Activated CD8-positive, alpha-beta memory T cell treated with anti-CD3 and anti-CD28 coated beads, Interleukin-2, amount 10 ng/mL, durations not matched to agents 7 days and 5 days (primary cell): ENCODE results near the gene UHMK1. TPM values are rescaled to one million over a fixed set of nuclear protein-coding genes. Genes with fewer than 3 reads are reported as not detected.
A peak's percentile ranks its signal among the peaks of the same experiment; 100 is the strongest.
"Not testable (repeated sequence)": the region's sequence is repeated elsewhere in the genome, so short reads cannot be mapped to it uniquely, and the experiment has no call there.

Source experiments
- ATAC-seq: fragments of 150-1000 bp; cut with Tn5 transposase; one replicate; pipeline ENCODE4 v1.10.0; 2021; ENCODE audit warnings: moderate library complexity
- CTCF ChIA-PET: fragments of 350-600 bp; sonication (Branson Sonifier 250); formaldehyde crosslinking; loops from one replicate; lab custom pipeline; 2021; ENCODE audit warnings: antibody characterized with exemption; lab: Charles Lee
- DNase-seq: peaks from one replicate; pipeline ENCODE4 v3.0.0-alpha.2; 2020
- H3K27ac Mint-ChIP-seq: one replicate; pipeline ENCODE4 v1.8.0; 2021; ENCODE audit warnings: mild to moderate bottlenecking, mixed read lengths
- H3K27me3 Mint-ChIP-seq: one replicate; pipeline ENCODE4 v1.8.0; 2021; ENCODE audit warnings: mixed read lengths
- H3K36me3 Mint-ChIP-seq: one replicate; pipeline ENCODE4 v1.8.0; 2021; ENCODE audit warnings: mild to moderate bottlenecking, mixed read lengths
- H3K4me1 Mint-ChIP-seq: one replicate; pipeline ENCODE4 v1.8.0; 2021; ENCODE audit warnings: mixed read lengths
- H3K4me3 Mint-ChIP-seq: one replicate; pipeline ENCODE4 v1.8.0; 2021; ENCODE audit warnings: mild to moderate bottlenecking, moderate library complexity, mixed read lengths
- H3K9me3 Mint-ChIP-seq: one replicate; pipeline ENCODE4 v1.8.0; 2022; ENCODE audit warnings: low read depth, mixed read lengths
- total RNA-seq, 2 experiments: library from RNA; stranded (reverse); gene quantifications; one replicate each; pipeline ENCODE4 v1.2.3, GENCODE V29; 2021

Gene UHMK1
- total RNA-seq, 2 experiments from 2014 or later: 51.5 to 62.0 TPM

- Mint-ChIP-seq H3K4me3 (no peak overlapping the region), H3K27ac (no peak overlapping the region), H3K9me3 (no peaks in the 10 kb centered on the region), H3K36me3 (no peaks in the 10 kb centered on the region), H3K4me1 (no peaks in the 10 kb centered on the region), H3K27me3 (peaks cover 42% of the 10 kb centered on the region)
- CTCF ChIA-PET: no interaction called here
- DNase-seq: no peak
- ATAC-seq: no peak
Measured at GRCh38 chr1:162487241-162487640, 10.4 kb upstream of the UHMK1 start.

GRCh38 chr1:162488219-162488618 lies 9.4 kb upstream of the UHMK1 start:
- no peaks in the 10 kb centered on the region for H3K4me1 Mint-ChIP-seq
- H3K36me3 Mint-ChIP-seq: no peaks in the 10 kb centered on the region
- no peak overlapping the region for H3K27ac Mint-ChIP-seq
- peaks cover 43% of the 10 kb centered on the region for H3K27me3 Mint-ChIP-seq
- DNase-seq (no peak), ATAC-seq (no peak)
- no peaks in the 10 kb centered on the region for H3K9me3 Mint-ChIP-seq
- H3K4me3 Mint-ChIP-seq: no peak overlapping the region
- CTCF ChIA-PET: interaction anchor here (1.0 kb wide), 1 partner anchor 10 kb away, joined by 3 read pairs; no protein-coding TSS in a partner anchor

GRCh38 chr1:162495531-162496233 lies 1.9 kb upstream of the UHMK1 start:
- H3K9me3 Mint-ChIP-seq, H3K4me3 Mint-ChIP-seq, ATAC-seq, H3K27ac Mint-ChIP-seq, CTCF ChIA-PET, DNase-seq: not testable (repeated sequence)
- H3K4me1 Mint-ChIP-seq: peaks cover 30% of the 10 kb centered on the region
- peaks cover 12% of the 10 kb centered on the region for H3K27me3 Mint-ChIP-seq
- peaks cover 12% of the 10 kb centered on the region for H3K36me3 Mint-ChIP-seq

- CTCF ChIA-PET: no interaction called here
- DNase-seq (no peak), ATAC-seq (no peak)
- peaks cover 2% of the 10 kb centered on the region for H3K27me3 Mint-ChIP-seq
- peak overlapping the region; percentile 95 for H3K4me3 Mint-ChIP-seq
- H3K27ac Mint-ChIP-seq: peak overlapping the region; percentile 93
- no peaks in the 10 kb centered on the region for H3K9me3 Mint-ChIP-seq
- H3K36me3 Mint-ChIP-seq: peaks cover 18% of the 10 kb centered on the region
- peaks cover 35% of the 10 kb centered on the region for H3K4me1 Mint-ChIP-seq
Measured at GRCh38 chr1:162497104-162497722, 405 bp upstream of the UHMK1 start.

- no peak for DNase-seq
- Mint-ChIP-seq H3K36me3 (peaks cover 23% of the 10 kb centered on the region), H3K4me1 (peaks cover 35% of the 10 kb centered on the region), H3K27ac (peak overlapping the region; percentile 93), H3K9me3 (no peaks in the 10 kb centered on the region), H3K4me3 (peak overlapping the region; percentile 95), H3K27me3 (no peaks in the 10 kb centered on the region)
- ATAC-seq: peak; percentile 1
- CTCF ChIA-PET: interaction anchor here (0.8 to 1.3 kb wide), 2 partner anchors 10 to 15 kb away, joined by 3 read pairs; no protein-coding TSS in a partner anchor
Measured at GRCh38 chr1:162498496-162498810, 835 bp downstream of the UHMK1 start.

- ATAC-seq: no peak
- CTCF ChIA-PET: no interaction called here
- Mint-ChIP-seq H3K4me1 (peaks cover 35% of the 10 kb centered on the region), H3K27me3 (no peaks in the 10 kb centered on the region), H3K9me3 (no peaks in the 10 kb centered on the region), H3K27ac (no peak overlapping the region), H3K4me3 (no peak overlapping the region), H3K36me3 (peaks cover 27% of the 10 kb centered on the region)
- DNase-seq: no peak
Measured at GRCh38 chr1:162500805-162501204, 3.2 kb downstream of the UHMK1 start.

- no peaks in the 10 kb centered on the region for H3K9me3 Mint-ChIP-seq
- no peak for ATAC-seq
- H3K27ac Mint-ChIP-seq: no peak overlapping the region
- DNase-seq: no peak
- peaks cover 31% of the 10 kb centered on the region for H3K4me1 Mint-ChIP-seq
- no peaks in the 10 kb centered on the region for H3K27me3 Mint-ChIP-seq
- CTCF ChIA-PET: interaction anchor here (1.1 kb wide), 1 partner anchor 9 kb away, joined by 4 read pairs; no protein-coding TSS in a partner anchor
- H3K36me3 Mint-ChIP-seq: peaks cover 32% of the 10 kb centered on the region
- no peak overlapping the region for H3K4me3 Mint-ChIP-seq
Measured at GRCh38 chr1:162502077-162502476, 4.5 kb downstream of the UHMK1 start.

- Mint-ChIP-seq H3K27me3 (no peaks in the 10 kb centered on the region), H3K9me3 (no peaks in the 10 kb centered on the region), H3K4me1 (peaks cover 26% of the 10 kb centered on the region), H3K27ac (no peak overlapping the region), H3K36me3 (peaks cover 34% of the 10 kb centered on the region), H3K4me3 (no peak overlapping the region)
- ATAC-seq (no peak), DNase-seq (no peak)
- CTCF ChIA-PET: interaction anchor here (0.8 kb wide), 1 partner anchor 646 kb away, joined by 5 read pairs; no protein-coding TSS in a partner anchor
Measured at GRCh38 chr1:162502928-162503327, 5.3 kb downstream of the UHMK1 start.

- ATAC-seq: no peak
Measured at GRCh38 chr1:162527314-162527713, 29.7 kb downstream of the UHMK1 start.

GRCh38 chr1:162530307-162530987 lies 32.8 kb downstream of the UHMK1 start:
- H3K27ac Mint-ChIP-seq: no peak overlapping the region
- no peaks in the 10 kb centered on the region for H3K4me1 Mint-ChIP-seq
- peaks cover 26% of the 10 kb centered on the region for H3K36me3 Mint-ChIP-seq
- CTCF ChIA-PET: interaction anchor here (1.1 kb wide), 1 partner anchor 31 kb away, joined by 3 read pairs; no protein-coding TSS in a partner anchor
- no peaks in the 10 kb centered on the region for H3K27me3 Mint-ChIP-seq
- no peaks in the 10 kb centered on the region for H3K9me3 Mint-ChIP-seq
- no peak overlapping the region for H3K4me3 Mint-ChIP-seq
- ATAC-seq: no peak
- no peak for DNase-seq

More at GRCh38 chr1:162527314-162527713, 29.7 kb downstream of the UHMK1 start:
- Mint-ChIP-seq H3K36me3 (peaks cover 41% of the 10 kb centered on the region), H3K4me3 (no peak overlapping the region), H3K27me3 (no peaks in the 10 kb centered on the region), H3K4me1 (no peaks in the 10 kb centered on the region), H3K27ac (no peak overlapping the region), H3K9me3 (no peaks in the 10 kb centered on the region)
- CTCF ChIA-PET: interaction anchor here (0.7 to 1.1 kb wide), 2 partner anchors 11 to 60 kb away, joined by 3 to 4 read pairs; no protein-coding TSS in a partner anchor
- no peak for DNase-seq

GRCh38 chr1:162530988-162531319 lies 33.3 kb downstream of the UHMK1 start:
- no peak for ATAC-seq
- Mint-ChIP-seq H3K36me3 (peaks cover 25% of the 10 kb centered on the region), H3K4me3 (no peak overlapping the region), H3K9me3 (no peaks in the 10 kb centered on the region), H3K4me1 (no peaks in the 10 kb centered on the region), H3K27me3 (no peaks in the 10 kb centered on the region), H3K27ac (no peak overlapping the region)
- no peak for DNase-seq
- CTCF ChIA-PET: no interaction called here

GRCh38 chr1:162535501-162535900 lies 37.9 kb downstream of the UHMK1 start:
- no peak for DNase-seq
- peaks cover 12% of the 10 kb centered on the region for H3K4me1 Mint-ChIP-seq
- H3K4me3 Mint-ChIP-seq: no peak overlapping the region
- CTCF ChIA-PET: no interaction called here
- no peaks in the 10 kb centered on the region for H3K27me3 Mint-ChIP-seq
- H3K9me3 Mint-ChIP-seq: no peaks in the 10 kb centered on the region
- H3K36me3 Mint-ChIP-seq: peaks cover 11% of the 10 kb centered on the region
- no peak for ATAC-seq
- no peak overlapping the region for H3K27ac Mint-ChIP-seq

- Mint-ChIP-seq H3K4me1 (peaks cover 12% of the 10 kb centered on the region), H3K27me3 (no peaks in the 10 kb centered on the region), H3K27ac (no peak overlapping the region), H3K4me3 (no peak overlapping the region), H3K36me3 (peaks cover 11% of the 10 kb centered on the region), H3K9me3 (no peaks in the 10 kb centered on the region)
- DNase-seq: no peak
- CTCF ChIA-PET: no interaction called here
- no peak for ATAC-seq
Measured at GRCh38 chr1:162536511-162536910, 38.9 kb downstream of the UHMK1 start.
